GM21786 (cell line): ENCODE data around the gene KAZN.

Source experiments
- ATAC-seq: cut with Tn5 transposase; IDR thresholded peaks from one replicate; pipeline ENCODE4 v1.9.1; 2021; ENCODE audit not compliant: unreplicated experiment

The KAZN gene

GRCh38 chr1:15141935-15142539 lies 543.6 kb downstream of the KAZN start:
- ATAC-seq = no peak

GRCh38 chr1:15145327-15145726 lies 546.8 kb downstream of the KAZN start:
- no peak for ATAC-seq

DNA sequence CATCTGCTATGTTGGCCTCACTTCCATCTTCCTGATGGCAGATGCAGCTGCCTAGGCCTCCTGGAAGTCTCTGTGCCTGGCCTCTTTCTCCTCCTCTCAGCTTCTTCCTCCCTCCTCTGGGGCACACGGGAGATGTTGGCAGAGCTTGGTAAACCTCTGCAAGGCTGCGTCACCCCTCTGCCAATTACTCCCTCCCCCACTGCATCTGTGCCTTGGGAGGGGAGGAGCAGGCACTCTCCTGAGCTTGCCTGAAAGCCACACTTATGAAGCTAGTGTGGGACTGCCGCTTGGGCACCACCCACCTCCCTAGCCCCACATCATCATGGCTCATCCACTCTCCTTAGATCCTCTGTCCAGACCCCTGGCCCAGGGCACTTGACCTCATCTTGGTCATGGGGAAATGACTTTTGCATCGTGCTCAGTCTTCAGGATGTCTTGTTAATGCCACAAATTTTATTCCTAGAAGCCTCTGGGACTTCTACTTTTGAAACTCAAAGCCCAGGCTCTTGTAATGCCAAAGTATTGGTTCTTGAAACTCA lies 547.7 kb downstream of the KAZN start:
- no peak for ATAC-seq

DNA sequence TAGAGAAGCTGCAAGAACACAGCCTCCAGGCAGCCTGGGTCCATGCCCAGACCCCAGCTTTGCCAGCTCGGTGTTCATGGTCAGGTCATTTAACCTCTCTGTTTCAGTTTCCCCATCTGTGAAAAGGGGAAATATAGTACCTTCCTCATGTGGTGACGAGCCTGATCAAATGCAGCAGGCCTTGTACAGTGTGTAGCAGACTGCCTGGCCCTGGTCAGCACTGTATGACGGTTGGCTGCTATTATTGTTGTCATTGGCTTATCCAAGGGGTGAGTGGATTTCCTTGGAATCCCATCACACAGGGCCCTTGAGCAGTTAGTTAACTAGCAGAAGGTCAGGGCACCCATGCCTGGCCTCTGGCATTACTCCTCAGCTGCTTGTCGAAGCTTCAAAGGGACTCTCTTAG lies 548.5 kb downstream of the KAZN start:
- ATAC-seq = no peak

DNA sequence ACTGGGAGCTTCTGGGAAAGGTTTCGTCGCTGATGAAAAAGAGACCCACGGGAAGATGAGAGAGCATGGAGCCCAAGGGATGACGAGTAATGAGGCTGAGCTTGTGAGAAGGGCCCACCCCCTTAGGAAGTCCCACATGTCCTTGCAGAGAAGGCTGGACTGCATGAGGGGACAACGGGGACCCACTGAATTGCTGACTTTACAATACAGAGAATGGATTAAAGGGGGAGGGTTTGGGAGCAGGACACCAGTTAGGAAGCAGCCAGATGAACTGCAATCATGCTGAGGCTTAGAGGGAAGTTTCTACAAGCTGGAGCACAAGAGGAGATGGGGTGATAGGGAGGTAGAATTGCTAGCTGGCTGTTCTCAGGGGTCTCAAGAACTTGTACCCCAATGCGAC lies 549.5 kb downstream of the KAZN start:
- no peak for ATAC-seq

DNA sequence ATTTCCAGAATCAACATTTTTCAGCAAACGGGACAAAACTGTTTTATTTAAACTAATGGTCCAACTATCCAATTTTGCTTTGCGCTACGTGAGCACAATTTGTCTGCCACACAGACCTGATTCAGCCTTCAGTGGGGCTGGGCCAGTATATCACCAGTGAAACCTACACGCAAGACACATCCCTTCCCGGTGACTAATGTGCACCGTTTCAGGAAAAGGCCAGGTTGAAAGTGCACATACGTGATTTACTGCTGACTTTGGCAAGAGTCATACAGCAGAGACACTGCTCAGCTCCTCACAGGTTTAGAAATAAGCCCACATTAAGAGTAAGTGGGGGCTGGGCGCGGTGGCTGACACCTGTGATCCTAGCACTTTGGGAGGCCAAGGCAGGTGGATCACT lies 550.0 kb downstream of the KAZN start:
- no peak for ATAC-seq

DNA sequence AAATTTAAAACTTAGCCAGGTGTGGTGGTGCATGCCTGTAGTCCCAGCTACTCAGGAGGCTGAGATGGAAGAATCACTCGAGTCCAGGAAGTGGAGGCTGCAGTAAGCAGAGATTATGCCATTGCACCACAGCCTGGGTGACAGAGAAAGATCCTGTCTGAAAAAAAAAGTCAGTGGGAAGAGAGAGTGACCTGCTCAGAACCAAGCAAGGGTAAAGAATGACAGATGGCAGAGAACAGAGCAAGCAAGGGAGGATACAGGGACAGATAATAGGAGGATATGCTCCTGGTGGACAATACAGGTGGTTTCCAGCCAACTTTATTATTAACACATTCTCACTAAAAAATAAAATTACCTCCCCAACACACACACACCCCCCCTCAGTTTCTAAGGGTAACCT lies 550.5 kb downstream of the KAZN start:
- ATAC-seq = no peak

DNA sequence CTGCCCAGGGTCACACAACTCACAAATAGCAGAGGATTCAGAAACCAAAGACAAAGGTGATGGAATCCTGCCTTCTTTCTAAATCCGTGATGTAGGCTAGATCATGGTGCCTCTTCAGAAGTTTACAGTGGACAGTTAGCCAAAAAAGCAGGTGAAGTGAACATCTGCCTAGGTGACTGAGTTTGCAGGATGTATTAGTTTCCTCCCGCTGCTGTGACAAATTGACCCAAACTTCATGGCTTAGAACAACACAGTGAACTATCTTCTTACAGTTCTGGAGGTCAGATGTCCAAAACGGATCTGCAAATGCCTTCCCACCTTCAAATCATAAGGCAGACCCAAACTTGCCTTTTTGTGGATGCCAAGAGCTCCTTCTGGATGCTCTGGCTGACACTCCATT lies 551.9 kb downstream of the KAZN start:
- no peak for ATAC-seq

DNA sequence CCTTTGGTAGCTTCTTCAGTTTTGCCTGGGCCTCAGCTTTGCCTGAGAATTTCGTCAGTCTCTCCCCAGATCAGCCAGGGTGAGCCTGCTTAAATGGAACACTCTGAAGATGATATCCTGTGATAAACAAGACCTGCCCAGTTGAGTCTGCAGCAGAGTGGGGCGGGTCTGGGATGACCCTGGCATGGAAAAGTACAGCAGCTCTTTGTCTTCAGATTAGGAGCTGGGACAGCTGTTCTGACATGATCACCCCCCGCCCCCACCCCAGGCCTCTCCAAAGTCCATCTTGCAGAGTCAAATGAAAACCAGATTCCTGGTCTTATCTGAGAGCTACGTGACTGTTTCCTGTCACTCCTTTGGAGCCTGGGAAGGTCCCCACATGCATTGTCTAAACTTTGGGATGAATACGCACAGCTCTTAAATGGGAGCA lies 552.9 kb downstream of the KAZN start:
- ATAC-seq = no peak

DNA sequence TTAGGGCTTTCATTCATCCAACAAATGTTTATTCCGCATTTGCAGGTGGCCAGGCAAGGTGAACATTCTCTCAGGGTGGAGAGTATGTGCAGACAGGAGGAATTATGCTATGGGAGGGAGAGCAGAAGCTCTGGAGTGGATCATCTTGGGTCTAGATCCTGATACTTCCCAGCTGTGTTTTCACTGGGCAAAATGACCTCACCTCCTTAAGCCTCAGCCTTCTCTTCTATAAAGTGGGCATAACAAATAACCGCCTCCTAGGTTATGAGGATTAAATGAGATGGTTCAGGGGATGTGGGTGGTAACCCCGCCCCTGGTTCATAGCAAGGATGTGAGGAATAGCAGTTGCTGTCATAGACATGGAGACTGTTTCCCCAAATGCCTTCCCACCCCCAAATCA lies 553.4 kb downstream of the KAZN start:
- ATAC-seq = no peak

DNA sequence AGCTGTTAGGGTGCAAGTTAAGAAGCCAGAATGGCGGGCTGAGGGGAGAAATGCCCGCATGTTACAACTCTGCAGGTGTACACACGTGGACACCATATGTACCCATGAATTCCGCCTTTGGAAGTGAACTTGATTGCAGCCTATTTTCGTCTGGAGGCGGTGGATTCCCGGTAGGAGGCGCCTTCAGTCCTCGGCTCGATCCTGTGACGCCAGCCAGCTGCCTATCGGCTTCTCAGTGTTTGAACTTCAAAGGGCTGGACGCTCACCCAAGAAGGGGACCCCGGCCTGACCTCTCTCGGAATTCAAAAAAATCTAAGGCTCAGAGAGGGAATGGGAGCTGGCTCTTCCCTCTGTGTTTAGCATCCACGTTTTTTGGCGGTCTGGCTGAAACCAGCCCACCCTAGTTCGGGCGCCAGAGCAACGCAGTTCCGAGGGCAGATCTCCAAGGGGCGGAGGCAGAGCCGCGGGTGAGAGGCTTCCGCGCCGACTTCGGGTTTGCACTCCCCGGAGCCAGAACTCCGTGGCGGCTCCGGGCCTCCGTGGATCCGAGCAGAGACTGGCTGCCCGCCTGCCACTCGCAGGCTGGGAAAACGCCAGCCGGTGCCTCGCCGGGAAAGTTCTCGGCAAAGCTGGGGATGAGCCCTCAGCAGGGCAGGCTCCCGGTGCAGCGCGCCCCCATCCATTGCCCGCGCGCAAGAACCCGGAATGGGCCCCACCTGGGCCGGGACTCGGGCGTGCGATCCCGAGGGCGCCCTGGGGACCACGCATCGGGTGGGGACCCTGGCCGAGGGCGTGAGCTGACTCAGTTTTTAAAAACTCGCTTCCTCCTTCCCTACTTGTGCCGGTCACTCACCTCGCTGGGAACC lies 554.1 kb downstream of the KAZN start:
- ATAC-seq = no peak

DNA sequence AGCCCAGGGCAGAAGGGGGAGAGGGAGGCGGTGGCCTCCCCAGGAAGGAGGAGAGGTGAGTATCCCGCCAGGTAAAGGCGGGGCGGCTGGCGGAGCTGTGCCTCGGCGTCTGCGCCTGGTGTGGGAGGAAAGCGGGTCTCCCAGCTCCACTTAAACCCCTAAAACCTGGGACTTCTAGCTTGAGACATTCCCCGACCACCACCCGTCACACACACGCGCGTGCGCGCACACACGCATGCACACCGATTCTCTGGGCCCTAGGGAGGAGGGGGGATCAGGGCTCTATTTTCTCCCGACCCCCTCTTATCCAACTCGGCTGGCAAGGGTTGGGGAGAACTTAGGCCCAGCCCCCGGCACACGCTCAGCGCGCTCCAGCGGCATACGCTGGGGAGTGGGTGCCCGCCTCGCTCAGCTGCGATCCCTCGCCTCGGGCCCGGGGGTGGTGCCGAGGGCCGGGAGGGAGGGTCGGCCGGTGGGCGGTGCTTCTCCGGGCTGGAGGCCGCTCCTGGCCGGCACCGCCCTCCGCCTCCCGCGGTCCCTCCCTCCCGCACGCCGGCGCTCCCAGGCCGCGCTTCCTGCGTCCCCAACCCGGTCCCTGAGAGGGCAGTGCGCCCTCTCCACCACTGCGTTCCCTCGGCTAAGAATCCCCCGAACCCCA lies 554.8 kb downstream of the KAZN start, which contains the start of gene TMEM51:
TMEM51 (plus strand) TSS at position 564 of the 658 bp plus-strand sequence. CDS start 61,341 bp downstream, outside the sequence.
- ATAC-seq = no peak

GRCh38 chr1:15153842-15154479 lies 555.5 kb downstream of the KAZN start:
- ATAC-seq = no peak

- no peak for ATAC-seq
These were observed 556.1 kb downstream of the KAZN start for GRCh38 chr1:15154480-15155036.

DNA sequence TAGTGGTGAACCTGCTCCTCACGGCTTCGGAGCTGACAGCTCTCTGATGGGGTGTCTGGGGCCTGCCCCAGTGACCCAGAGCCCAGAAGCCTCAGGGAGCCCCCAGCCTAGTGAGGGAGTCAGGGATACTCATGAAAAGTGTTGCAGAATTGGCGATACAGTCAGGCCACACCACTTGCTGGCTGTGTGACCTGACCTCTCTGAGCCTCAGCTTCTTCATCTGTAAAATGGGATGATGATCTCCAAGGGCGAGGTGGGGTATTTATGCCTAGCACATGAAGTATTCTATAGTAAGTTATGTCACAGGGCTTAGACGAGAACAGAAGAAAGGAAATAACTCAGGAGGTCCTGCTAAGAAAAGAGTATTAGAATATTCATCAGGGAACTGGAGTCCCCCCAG lies 556.7 kb downstream of the KAZN start:
- ATAC-seq = no peak

GRCh38 chr1:15155888-15156741 lies 557.6 kb downstream of the KAZN start:
- no peak for ATAC-seq

DNA sequence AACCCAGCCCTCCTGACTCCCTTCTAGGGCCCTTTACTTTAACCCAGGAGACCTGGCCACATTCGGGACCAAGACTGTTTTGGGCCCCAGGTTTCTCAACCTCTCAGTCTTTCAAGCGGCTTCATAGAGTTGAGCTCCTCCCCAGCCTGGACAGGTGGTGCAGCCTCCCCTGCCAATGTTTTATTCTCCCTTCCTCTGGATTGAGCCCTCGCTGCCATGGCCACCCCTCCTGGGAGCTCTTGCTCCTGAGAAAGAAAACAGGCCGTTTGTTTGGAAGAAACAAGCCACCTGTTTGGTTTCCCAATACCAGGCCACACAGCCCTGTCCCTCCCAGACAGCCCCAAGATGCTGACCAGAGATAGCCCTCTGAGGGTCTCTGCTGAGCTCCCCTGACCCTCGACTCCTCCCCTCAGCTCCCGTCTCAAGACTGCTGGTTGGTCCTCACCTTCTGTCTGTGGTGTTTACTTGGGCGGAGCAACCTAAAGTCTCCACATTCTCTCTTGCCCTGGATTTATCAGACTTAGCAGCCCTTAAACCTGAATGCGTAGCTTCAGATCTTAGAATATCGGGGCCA lies 558.4 kb downstream of the KAZN start:
- ATAC-seq = no peak

DNA sequence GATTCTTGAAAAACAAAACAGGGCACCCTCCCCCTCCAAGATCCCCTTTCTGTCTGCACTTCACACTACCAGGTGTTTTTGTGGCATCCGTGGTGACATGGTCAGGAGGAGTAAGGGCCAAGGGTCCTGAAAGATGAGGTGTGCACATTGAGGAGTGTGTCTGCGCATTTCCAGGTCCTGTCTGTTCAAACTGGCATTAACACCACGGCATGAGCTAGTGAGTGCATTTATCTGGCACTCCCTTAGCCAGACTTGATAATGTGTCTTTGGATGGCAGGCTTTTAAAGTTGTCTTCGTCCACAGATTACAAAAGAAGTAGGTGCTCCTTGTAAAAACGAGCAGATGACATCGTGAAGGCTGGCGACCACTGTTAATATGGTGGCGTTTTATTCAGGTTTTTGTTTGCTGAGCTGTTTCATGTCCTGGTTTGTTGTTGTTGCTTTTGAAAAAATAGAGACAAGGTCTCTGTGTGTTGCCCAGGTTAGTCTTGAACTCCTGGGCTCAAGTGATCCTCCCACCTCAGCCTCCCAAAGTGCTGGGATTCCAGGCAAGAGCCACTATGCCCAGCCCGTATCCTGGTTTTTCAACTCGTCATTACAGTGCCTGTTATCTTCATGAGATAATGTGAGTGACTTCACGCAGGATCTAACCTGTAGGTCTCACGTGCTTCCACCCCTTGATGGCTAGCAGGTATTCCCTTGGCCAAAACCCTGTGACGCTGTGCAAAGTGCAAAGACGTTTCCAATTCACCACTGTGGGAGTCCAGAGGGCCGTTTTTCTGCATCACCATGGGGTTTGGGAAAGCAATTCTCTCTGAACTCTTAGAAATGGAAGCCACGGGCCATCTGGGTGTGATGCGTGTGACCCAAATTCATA lies 559.3 kb downstream of the KAZN start:
- no peak for ATAC-seq
